Ascending aorta (tissue), 2 donors: Measurements from ENCODE around the gene SCYL3. TPM values are rescaled to one million over a fixed set of nuclear protein-coding genes. Genes with fewer than 3 reads are reported as not detected.

Experiments
- DNase-seq, 2 donors: peaks; one replicate each; pipeline ENCODE4 v3.0.0-alpha.2; 2019; ENCODE audit warnings: low spot score in 2 of 2
- H3K27ac ChIP-seq, 2 donors: fragments of 200-600 bp; sonication (generic); one replicate each; pipeline ENCODE4 v1.5.1; 2016 to 2017; ENCODE audit warnings: mild to moderate bottlenecking in 1 of 2
- H3K27me3 ChIP-seq: fragments of 200-600 bp; sonication (generic); one replicate; pipeline ENCODE4 v1.5.1; 2017
- H3K36me3 ChIP-seq, 2 donors: fragments of 200-600 bp; sonication (generic); one replicate each; pipeline ENCODE4 v1.5.1; 2016
- H3K4me1 ChIP-seq, 2 donors: fragments of 200-600 bp; sonication (generic); one replicate each; pipeline ENCODE4 v1.5.1; 2016 to 2017; ENCODE audit warnings: mild to moderate bottlenecking in 1 of 2
- H3K4me3 ChIP-seq, 2 donors: fragments of 200-600 bp; sonication (generic); one replicate each; pipeline ENCODE4 v1.5.1; 2016 to 2017; ENCODE audit warnings: mild to moderate bottlenecking in 1 of 2
- H3K9me3 ChIP-seq, 2 donors: fragments of 200-600 bp; sonication (generic); one replicate each; pipeline ENCODE4 v1.5.1; 2016
- intact Hi-C: fragments of 100-400 bp; cut with DNase I; formaldehyde crosslinking; loops from one replicate; pipeline ENCODE4 v1.15.1; 2023
- total RNA-seq: library from RNA; depleted of rRNA; stranded (reverse); fragments of >200 nt; gene quantifications from one replicate; pipeline ENCODE4 v1.1.0, GENCODE V29; 2016
- TF ChIP-seq, protein P1 (sequence below), 3 experiments: fragments of 200-600 bp in 2 of 3; fragments of 450-650 bp in 1 of 3; sonication (generic) in 2 of 3; IDR thresholded peaks; one replicate each; pipeline ENCODE4 v1.5.1; 2016 to 2019; ENCODE audit warnings: antibody characterized with exemption in 3 of 3, mild to moderate bottlenecking in 1 of 3, moderate library complexity in 1 of 3

SCYL3 gene
- total RNA-seq, 1 donor from 2014 or later, result 0.96 TPM

DNA sequence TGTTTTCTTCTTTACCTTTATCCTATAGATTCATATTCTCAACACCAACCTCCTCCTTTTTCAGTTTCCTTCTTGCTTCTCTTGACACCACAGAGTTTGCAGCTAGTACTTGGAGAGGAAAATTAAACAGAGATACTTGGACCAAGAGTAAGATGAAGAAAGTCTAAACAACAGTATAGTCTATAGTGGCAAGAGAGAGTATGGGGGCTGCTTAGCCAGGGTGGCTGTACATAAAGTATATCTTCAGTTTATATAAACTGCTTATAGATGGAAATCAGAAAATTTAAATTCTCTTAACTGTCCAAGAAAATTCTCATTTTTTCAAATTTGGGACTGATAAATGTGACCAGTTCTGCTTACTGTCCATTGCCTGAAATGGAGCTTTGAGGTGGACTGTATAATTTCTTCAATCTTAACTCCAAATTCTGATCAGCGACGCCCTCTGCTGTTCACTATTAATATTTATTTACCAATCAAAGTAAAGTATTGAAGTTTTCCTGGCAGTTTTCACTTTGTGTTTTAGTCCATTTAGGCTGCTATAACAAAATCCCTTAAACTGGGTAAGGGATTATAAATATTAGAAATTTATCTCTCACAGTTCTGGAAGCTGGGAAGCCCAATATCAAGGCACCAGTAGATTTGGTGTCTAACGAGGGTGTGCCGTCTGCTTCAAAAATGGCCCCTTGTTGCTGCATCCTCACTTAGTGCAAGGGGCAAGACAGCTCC lies 84.2 kb downstream of the SCYL3 start:
- H3K36me3 ChIP-seq, result peaks cover 7 to 23% of the 10 kb centered on the region in 2 donors
- no peaks in the 10 kb centered on the region for H3K27me3 ChIP-seq
- no peaks in the 10 kb centered on the region for H3K9me3 ChIP-seq
- H3K4me3 ChIP-seq, result no peak overlapping the region
- intact Hi-C loops, result loop anchor here (2.0 to 10.0 kb wide), 2 partner anchors 209 to 345 kb away; no protein-coding TSS in a partner anchor
- H3K4me1 ChIP-seq, result no peaks in the 10 kb centered on the region
- TF ChIP-seq, protein P1, sequence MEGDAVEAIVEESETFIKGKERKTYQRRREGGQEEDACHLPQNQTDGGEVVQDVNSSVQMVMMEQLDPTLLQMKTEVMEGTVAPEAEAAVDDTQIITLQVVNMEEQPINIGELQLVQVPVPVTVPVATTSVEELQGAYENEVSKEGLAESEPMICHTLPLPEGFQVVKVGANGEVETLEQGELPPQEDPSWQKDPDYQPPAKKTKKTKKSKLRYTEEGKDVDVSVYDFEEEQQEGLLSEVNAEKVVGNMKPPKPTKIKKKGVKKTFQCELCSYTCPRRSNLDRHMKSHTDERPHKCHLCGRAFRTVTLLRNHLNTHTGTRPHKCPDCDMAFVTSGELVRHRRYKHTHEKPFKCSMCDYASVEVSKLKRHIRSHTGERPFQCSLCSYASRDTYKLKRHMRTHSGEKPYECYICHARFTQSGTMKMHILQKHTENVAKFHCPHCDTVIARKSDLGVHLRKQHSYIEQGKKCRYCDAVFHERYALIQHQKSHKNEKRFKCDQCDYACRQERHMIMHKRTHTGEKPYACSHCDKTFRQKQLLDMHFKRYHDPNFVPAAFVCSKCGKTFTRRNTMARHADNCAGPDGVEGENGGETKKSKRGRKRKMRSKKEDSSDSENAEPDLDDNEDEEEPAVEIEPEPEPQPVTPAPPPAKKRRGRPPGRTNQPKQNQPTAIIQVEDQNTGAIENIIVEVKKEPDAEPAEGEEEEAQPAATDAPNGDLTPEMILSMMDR (IDR thresholded peaks at IDR 0.05), result peak; percentile 30 to 65 (median 40)
- H3K27ac ChIP-seq, result no peak overlapping the region
- no peak for DNase-seq

DNA sequence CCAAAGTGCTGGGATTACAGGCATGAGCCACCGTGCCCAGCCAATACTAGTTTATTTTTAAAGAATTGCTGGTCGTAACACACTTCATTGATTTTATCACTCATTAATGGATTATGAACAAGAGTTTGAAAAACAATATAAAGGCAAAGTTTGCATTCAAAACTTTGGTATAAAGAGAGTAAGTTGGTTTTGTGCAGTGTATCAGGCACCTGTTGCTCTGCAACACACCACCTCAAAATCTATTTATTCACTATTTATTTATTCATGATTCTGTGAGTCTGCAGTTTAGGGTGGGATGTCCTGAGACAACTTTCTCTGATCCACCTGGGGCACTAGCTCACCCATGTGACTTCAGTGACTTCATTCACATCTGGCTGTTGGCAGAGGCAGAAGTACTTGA lies 88.8 kb downstream of the SCYL3 start:
- peaks cover 11 to 30% of the 10 kb centered on the region in 2 donors for H3K36me3 ChIP-seq
- H3K9me3 ChIP-seq, result no peaks in the 10 kb centered on the region
- H3K27ac ChIP-seq, result no peak overlapping the region
- H3K4me3 ChIP-seq, result no peak overlapping the region
- TF ChIP-seq, protein P1 (IDR thresholded peaks at IDR 0.05), result no peak
- DNase-seq, result no peak
- intact Hi-C loops, result loop anchor here (10.0 kb wide), 1 partner anchor 340 kb away; no protein-coding TSS in a partner anchor
- no peaks in the 10 kb centered on the region for H3K4me1 ChIP-seq
- H3K27me3 ChIP-seq, result no peaks in the 10 kb centered on the region

DNA sequence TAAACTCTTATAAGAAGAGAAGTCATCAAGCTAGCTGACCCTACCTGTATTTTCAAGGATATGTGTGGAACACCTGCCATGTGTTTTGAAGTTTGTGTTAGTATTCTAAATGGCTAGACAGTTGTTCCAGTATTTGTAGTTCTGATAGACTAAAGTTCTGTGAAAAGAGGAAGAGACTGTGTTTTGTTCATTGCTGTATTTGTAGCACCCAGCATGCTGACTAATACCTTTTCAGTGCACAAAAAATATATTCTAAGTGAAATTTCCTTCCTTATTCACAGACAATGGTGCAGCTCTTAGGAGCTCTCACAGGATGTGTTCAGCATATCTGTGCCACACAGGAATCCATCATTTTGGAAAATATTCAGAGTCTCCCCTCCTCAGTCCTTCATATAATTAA lies 90.8 kb downstream of the SCYL3 start:
- H3K27ac ChIP-seq, result no peak overlapping the region
- H3K4me3 ChIP-seq, result no peak overlapping the region
- DNase-seq, result no peak
- H3K36me3 ChIP-seq, result peaks cover 6 to 29% of the 10 kb centered on the region in 2 donors
- no peaks in the 10 kb centered on the region for H3K4me1 ChIP-seq
- TF ChIP-seq, protein P1 (IDR thresholded peaks at IDR 0.05), result no peak
- H3K9me3 ChIP-seq, result no peaks in the 10 kb centered on the region
- H3K27me3 ChIP-seq, result no peaks in the 10 kb centered on the region
- intact Hi-C loops, result loop anchor here (10.0 kb wide), 1 partner anchor 338 kb away; no protein-coding TSS in a partner anchor

Other genes starting within 250 kb of the SCYL3 start
- gene SELL, start 182.3 kb downstream of the SCYL3 start, total RNA-seq, result 1.9 TPM
- gene SELE, start 159.8 kb downstream of the SCYL3 start, total RNA-seq, result 9.0 TPM
- 19.2 TPM for gene METTL18, start 99.0 kb downstream of the SCYL3 start, total RNA-seq
- 12.6 TPM for gene KIFAP3, start 180.8 kb upstream of the SCYL3 start, total RNA-seq